ENCODE results near the gene PRKCA.

GRCh38 chr17:66496306-66496705 lies 193.9 kb downstream of the PRKCA start:
- TF ChIP-seq CTCF (IDR thresholded peaks at IDR 0.05): no peak
- no peak for TF ChIP-seq POLR2A (IDR thresholded peaks at IDR 0.05)
